ENCODE results near the gene TRMT2A. TPM values are rescaled to one million over a fixed set of nuclear protein-coding genes. Genes with fewer than 3 reads are reported as not detected.

The TRMT2A gene
- total RNA-seq, 1 donor: 28.7 TPM

- H3K4me3 ChIP-seq (ENCODE audit: low read length): no peak overlapping the region
- H3K4me1 ChIP-seq (ENCODE audit: insufficient read depth, low read length): peaks cover 17% of the 10 kb centered on the region
- H3K27me3 ChIP-seq (ENCODE audit: insufficient read depth, low read length): no peaks in the 10 kb centered on the region
- no peaks in the 10 kb centered on the region for H3K9me3 ChIP-seq (ENCODE audit: low read depth, low read length)
Measured at GRCh38 chr22:20111045-20111688, 5.9 kb downstream of the TRMT2A start.

- H3K9me3 ChIP-seq (ENCODE audit: low read depth, low read length): no peaks in the 10 kb centered on the region
- peaks cover 10% of the 10 kb centered on the region for H3K4me1 ChIP-seq (ENCODE audit: insufficient read depth, low read length)
- no peaks in the 10 kb centered on the region for H3K27me3 ChIP-seq (ENCODE audit: insufficient read depth, low read length)
- no peak overlapping the region for H3K4me3 ChIP-seq (ENCODE audit: low read length)
Measured at GRCh38 chr22:20110359-20110985, 6.6 kb downstream of the TRMT2A start.

GRCh38 chr22:20109411-20110358 lies 7.3 kb downstream of the TRMT2A start:
- Histone ChIP-seq H3K4me1 (ENCODE audit: insufficient read depth, low read length) (peaks cover 6% of the 10 kb centered on the region), H3K9me3 (ENCODE audit: low read depth, low read length) (no peaks in the 10 kb centered on the region), H3K4me3 (ENCODE audit: low read length) (no peak overlapping the region), H3K27me3 (ENCODE audit: insufficient read depth, low read length) (no peaks in the 10 kb centered on the region)

- H3K9me3 ChIP-seq (ENCODE audit: low read depth, low read length): no peaks in the 10 kb centered on the region
- no peaks in the 10 kb centered on the region for H3K27me3 ChIP-seq (ENCODE audit: insufficient read depth, low read length)
- H3K4me3 ChIP-seq (ENCODE audit: low read length): no peak overlapping the region
- H3K4me1 ChIP-seq (ENCODE audit: insufficient read depth, low read length): peaks cover 6% of the 10 kb centered on the region
Measured at GRCh38 chr22:20108757-20109230, 8.2 kb downstream of the TRMT2A start.

- Histone ChIP-seq H3K9me3 (ENCODE audit: low read depth, low read length) (no peaks in the 10 kb centered on the region), H3K27me3 (ENCODE audit: insufficient read depth, low read length) (no peaks in the 10 kb centered on the region), H3K4me3 (ENCODE audit: low read length) (no peak overlapping the region), H3K4me1 (ENCODE audit: insufficient read depth, low read length) (peaks cover 6% of the 10 kb centered on the region)
Measured at GRCh38 chr22:20107951-20108756, 8.9 kb downstream of the TRMT2A start.

- H3K27me3 ChIP-seq (ENCODE audit: insufficient read depth, low read length): no peaks in the 10 kb centered on the region
- peaks cover 6% of the 10 kb centered on the region for H3K4me1 ChIP-seq (ENCODE audit: insufficient read depth, low read length)
- no peaks in the 10 kb centered on the region for H3K9me3 ChIP-seq (ENCODE audit: low read depth, low read length)
- H3K4me3 ChIP-seq (ENCODE audit: low read length): no peak overlapping the region
Measured at GRCh38 chr22:20107471-20107901, 9.5 kb downstream of the TRMT2A start.

DNA sequence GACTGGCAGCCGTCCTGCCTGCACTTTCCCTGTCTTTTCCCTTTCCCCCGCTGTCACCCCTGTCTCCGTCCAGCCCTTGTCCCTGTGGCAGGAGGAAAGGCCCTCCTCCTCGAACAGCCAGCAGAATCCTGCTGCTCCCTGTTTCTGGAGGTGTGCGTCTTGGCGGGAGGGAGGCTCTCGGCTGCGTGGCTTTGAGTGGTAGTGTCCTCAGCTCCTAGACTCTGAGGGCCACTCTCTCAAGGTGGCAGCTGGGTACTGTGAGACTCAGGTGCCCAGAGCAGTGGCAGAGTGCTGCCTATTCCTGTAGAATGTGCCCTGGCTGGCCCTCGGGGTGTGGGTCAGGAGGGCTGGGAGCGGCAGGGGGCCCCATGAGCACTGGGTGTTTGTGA lies 10.2 kb downstream of the TRMT2A start:
- H3K27me3 ChIP-seq (ENCODE audit: insufficient read depth, low read length): no peaks in the 10 kb centered on the region
- no peaks in the 10 kb centered on the region for H3K9me3 ChIP-seq (ENCODE audit: low read depth, low read length)
- H3K4me1 ChIP-seq (ENCODE audit: insufficient read depth, low read length): peaks cover under 1% of the 10 kb centered on the region
- H3K4me3 ChIP-seq (ENCODE audit: low read length): no peak overlapping the region

DNA sequence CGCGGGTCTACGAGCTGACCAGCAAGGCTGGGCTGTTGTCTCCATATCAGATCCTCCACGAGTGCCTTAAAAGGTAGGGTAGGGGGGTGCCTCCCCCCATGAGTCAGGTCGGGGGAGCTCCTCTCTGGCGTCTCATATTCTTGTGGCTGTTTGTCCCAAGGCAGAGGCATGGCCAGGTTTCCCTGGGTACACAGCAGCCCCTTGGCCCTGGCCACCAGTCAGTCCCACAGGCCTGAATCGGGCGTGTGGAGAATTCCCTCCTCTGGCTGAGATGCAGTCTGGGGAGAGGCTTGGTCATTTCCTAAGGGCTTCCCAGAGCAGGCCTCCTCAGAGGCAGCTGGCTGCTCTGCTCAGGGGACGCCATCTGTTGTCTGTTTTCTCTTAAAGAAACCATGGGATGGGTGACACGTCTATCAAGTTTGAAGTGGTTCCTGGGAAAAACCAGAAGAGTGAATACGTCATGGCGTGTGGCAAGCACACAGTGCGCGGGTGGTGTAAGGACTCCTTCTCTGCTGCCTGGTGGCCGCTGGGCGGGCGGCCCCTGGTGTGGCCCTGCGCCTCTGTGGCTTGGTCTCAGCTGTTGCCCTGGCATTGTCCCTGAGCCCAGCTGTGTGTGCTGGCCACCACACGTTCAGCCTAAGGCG lies 10.7 kb downstream of the TRMT2A start:
- Histone ChIP-seq H3K4me1 (ENCODE audit: insufficient read depth, low read length) (no peaks in the 10 kb centered on the region), H3K4me3 (ENCODE audit: low read length) (no peak overlapping the region), H3K27me3 (ENCODE audit: insufficient read depth, low read length) (no peaks in the 10 kb centered on the region), H3K9me3 (ENCODE audit: low read depth, low read length) (no peaks in the 10 kb centered on the region)

GRCh38 chr22:20105456-20106204 lies 11.4 kb downstream of the TRMT2A start:
- H3K9me3 ChIP-seq (ENCODE audit: low read depth, low read length): no peaks in the 10 kb centered on the region
- peaks cover 3% of the 10 kb centered on the region for H3K4me1 ChIP-seq (ENCODE audit: insufficient read depth, low read length)
- H3K4me3 ChIP-seq (ENCODE audit: low read length): no peak overlapping the region
- no peaks in the 10 kb centered on the region for H3K27me3 ChIP-seq (ENCODE audit: insufficient read depth, low read length)

DNA sequence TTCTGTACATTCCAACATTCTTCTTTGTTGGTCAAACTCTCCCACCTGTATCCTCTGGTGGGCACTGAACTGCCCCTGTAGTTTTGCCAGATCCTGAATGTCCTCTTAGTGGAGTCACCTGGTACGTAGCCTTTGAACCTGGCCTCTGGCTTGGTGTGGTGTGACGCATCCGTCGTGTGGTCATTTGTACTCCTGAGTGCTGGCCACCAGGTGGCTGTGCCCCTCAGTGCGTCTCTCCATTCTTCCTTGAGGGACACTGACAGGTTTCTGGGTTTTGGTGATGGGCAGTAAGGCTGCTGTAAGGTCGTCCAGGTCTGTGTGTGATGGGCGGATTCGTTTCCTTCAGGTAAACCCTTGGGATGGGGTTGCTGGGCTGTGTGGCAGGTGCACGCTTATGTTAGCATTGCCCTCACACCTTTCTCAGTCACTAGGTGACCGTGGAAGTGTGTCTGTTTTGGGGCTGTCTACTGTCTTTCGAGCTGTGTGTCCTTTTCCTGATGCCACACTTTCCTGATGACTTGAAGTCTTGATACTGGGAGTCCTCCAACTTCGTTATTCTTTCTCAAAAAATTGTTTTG lies 14.7 kb downstream of the TRMT2A start:
- Histone ChIP-seq H3K27me3 (ENCODE audit: insufficient read depth, low read length) (no peaks in the 10 kb centered on the region), H3K9me3 (ENCODE audit: low read depth, low read length) (no peaks in the 10 kb centered on the region), H3K4me1 (ENCODE audit: insufficient read depth, low read length) (peaks cover 24% of the 10 kb centered on the region), H3K4me3 (ENCODE audit: low read length) (no peak overlapping the region)

DNA sequence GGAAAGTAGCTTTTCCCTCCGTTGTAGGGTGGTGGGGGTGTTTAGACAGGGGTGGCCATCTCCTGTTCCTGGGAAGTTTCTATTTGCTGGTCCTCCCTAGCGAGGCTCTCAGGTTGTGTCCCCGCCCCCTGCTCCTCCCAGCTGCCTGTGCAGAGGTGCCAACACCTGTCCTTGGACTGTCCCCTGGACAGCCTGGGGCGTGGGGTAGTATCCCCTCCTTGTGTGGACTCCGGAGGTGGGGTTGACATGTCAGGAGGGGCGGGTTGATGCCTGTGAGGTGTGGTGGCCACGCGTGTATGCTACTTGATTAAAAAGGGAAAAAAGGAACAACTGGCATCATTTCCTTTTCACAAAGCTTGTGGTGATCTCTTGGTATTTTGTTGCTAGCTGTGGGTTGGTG lies 15.4 kb downstream of the TRMT2A start:
- Histone ChIP-seq H3K27me3 (ENCODE audit: insufficient read depth, low read length) (no peaks in the 10 kb centered on the region), H3K4me3 (ENCODE audit: low read length) (no peak overlapping the region)

DNA sequence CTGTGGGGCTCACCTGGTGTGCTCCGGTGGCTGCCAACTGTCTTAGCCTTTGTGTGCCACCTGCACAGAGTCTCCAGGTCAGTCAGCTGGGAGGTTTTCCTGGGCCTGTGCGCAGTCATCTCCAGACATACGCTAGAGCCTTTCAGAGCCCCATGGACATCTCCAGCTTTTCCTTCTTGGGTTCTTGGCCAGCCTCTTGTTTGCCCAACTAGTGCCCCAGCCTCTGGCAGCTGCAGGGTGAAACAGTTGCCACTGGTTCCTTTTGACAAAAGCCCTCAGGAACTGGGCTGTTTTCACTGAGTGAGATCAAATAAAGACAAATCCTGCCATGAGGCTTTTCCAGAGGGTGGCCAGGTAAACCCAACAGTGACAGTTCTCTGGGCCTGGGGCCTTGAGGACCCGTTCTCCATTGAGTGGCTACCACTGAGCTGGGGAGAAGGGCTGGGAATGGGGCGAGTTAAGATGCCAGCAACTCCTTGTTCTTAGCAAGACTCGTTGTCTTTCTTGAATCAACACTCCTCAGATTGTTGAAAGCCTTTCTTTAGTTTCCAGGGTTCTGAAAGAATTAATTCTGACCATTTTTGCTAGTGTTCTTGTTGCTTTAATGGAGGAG lies 17.8 kb downstream of the TRMT2A start:
- Histone ChIP-seq H3K4me3 (ENCODE audit: low read length) (no peak overlapping the region), H3K4me1 (ENCODE audit: insufficient read depth, low read length) (peaks cover 24% of the 10 kb centered on the region), H3K9me3 (ENCODE audit: low read depth, low read length) (no peaks in the 10 kb centered on the region), H3K27me3 (ENCODE audit: insufficient read depth, low read length) (no peaks in the 10 kb centered on the region)

More for the DNA sequence above, 15.4 kb downstream of the TRMT2A start:
- Histone ChIP-seq H3K9me3 (ENCODE audit: low read depth, low read length) (no peaks in the 10 kb centered on the region), H3K4me1 (ENCODE audit: insufficient read depth, low read length) (peaks cover 24% of the 10 kb centered on the region)

Data from mononuclear cell (primary cell).